H9 (cell line): ENCODE data around the gene LRRC45. TPM values are rescaled to one million over a fixed set of nuclear protein-coding genes. Genes with fewer than 3 reads are reported as not detected.

Source experiments
- DNase-seq: peaks from one replicate; pipeline ENCODE4 v3.0.0-alpha.2; 2017
- H2AFZ ChIP-seq: one replicate; pipeline ENCODE4 v1.6.1; 2013; ENCODE audit warnings: mild to moderate bottlenecking, low read length, control low read depth, moderate library complexity
- H2AK5ac ChIP-seq: 2 replicates; pipeline ENCODE4 v1.6.1; 2013; ENCODE audit warnings: low read length, control low read depth, mixed read lengths; ENCODE audit not compliant: insufficient read length
- H2BK120ac ChIP-seq: one replicate; pipeline ENCODE4 v1.6.1; 2013; ENCODE audit warnings: low read depth, mild to moderate bottlenecking, low read length, control low read depth, inconsistent platforms; ENCODE audit not compliant: poor library complexity, severe bottlenecking
- H2BK12ac ChIP-seq: 2 replicates; pipeline ENCODE4 v1.6.1; 2013; ENCODE audit warnings: low read length, control low read depth, mixed read lengths, low read depth; ENCODE audit not compliant: insufficient read length
- H2BK15ac ChIP-seq: 2 replicates; pipeline ENCODE4 v1.6.1; 2013; ENCODE audit warnings: low read depth, low read length, control low read depth
- H2BK20ac ChIP-seq: one replicate; pipeline ENCODE4 v1.6.1; 2013; ENCODE audit warnings: low read depth, mild to moderate bottlenecking, low read length, control low read depth, inconsistent platforms; ENCODE audit not compliant: poor library complexity, severe bottlenecking
- H2BK5ac ChIP-seq: 2 replicates; pipeline ENCODE4 v1.6.1; 2013; ENCODE audit warnings: low read length, control low read depth, mixed read lengths; ENCODE audit not compliant: insufficient read length
- H3K14ac ChIP-seq: 2 replicates; pipeline ENCODE4 v1.6.1; 2013; ENCODE audit warnings: low read length, control low read depth; ENCODE audit not compliant: insufficient read depth
- H3K18ac ChIP-seq: 2 replicates; pipeline ENCODE4 v1.6.1; 2013; ENCODE audit warnings: low read depth, mild to moderate bottlenecking, mixed read lengths, low read length, control low read depth; ENCODE audit not compliant: insufficient read length
- H3K23ac ChIP-seq: 2 replicates; pipeline ENCODE4 v1.6.1; 2013; ENCODE audit warnings: low read length, control low read depth, mixed read lengths, low read depth; ENCODE audit not compliant: insufficient read length
- H3K23me2 ChIP-seq: 2 replicates; pipeline ENCODE4 v1.6.1; 2013; ENCODE audit warnings: low read depth, mild to moderate bottlenecking, mixed read lengths, low read length, control low read depth; ENCODE audit not compliant: insufficient read length, poor library complexity, severe bottlenecking
- H3K27ac ChIP-seq: 2 replicates; pipeline ENCODE4 v1.5.1; 2013; ENCODE audit warnings: low read length, control low read depth, mixed read lengths, low read depth; ENCODE audit not compliant: insufficient read length
- H3K27me3 ChIP-seq: 2 replicates; pipeline ENCODE4 v1.6.1; 2013; ENCODE audit warnings: low read length, control low read depth, inconsistent platforms; ENCODE audit not compliant: insufficient read depth
- H3K4ac ChIP-seq: 2 replicates; pipeline ENCODE4 v1.6.1; 2013; ENCODE audit warnings: low read depth, mild to moderate bottlenecking, control low read depth, inconsistent platforms, low read length, moderate library complexity
- H3K4me1 ChIP-seq: 2 replicates; pipeline ENCODE4 v1.6.1; 2013; ENCODE audit warnings: low read length, control low read depth, inconsistent platforms; ENCODE audit not compliant: insufficient read depth
- H3K4me2 ChIP-seq: 2 replicates; pipeline ENCODE4 v1.6.1; 2013; ENCODE audit warnings: low read length, control low read depth, mixed read lengths; ENCODE audit not compliant: insufficient read length, insufficient read depth
- H3K56ac ChIP-seq: 2 replicates; pipeline ENCODE4 v1.6.1; 2013; ENCODE audit warnings: low read depth, mild to moderate bottlenecking, mixed read lengths, low read length, control low read depth; ENCODE audit not compliant: insufficient read length
- H3K79me1 ChIP-seq: 2 replicates; pipeline ENCODE4 v1.6.1; 2013; ENCODE audit warnings: low read depth, mild to moderate bottlenecking, moderate library complexity, low read length, control low read depth, inconsistent platforms; ENCODE audit not compliant: insufficient read depth, poor library complexity, severe bottlenecking
- H3K79me2 ChIP-seq: 2 replicates; pipeline ENCODE4 v1.6.1; 2013; ENCODE audit warnings: low read length, control low read depth, inconsistent platforms; ENCODE audit not compliant: insufficient read depth
- H3K9ac ChIP-seq: 2 replicates; pipeline ENCODE4 v1.6.1; 2013; ENCODE audit warnings: low read length, control low read depth, mixed read lengths; ENCODE audit not compliant: insufficient read length; ENCODE audit errors: extremely low read depth
- H3K9me3 ChIP-seq: one replicate; pipeline ENCODE4 v1.6.1; 2013; ENCODE audit warnings: low read depth, low read length, inconsistent platforms; ENCODE audit not compliant: control insufficient read depth
- H3T11ph ChIP-seq: one replicate; pipeline ENCODE4 v1.6.1; 2013; ENCODE audit warnings: mild to moderate bottlenecking, low read length, control low read depth, inconsistent platforms
- H4K20me1 ChIP-seq: one replicate; pipeline ENCODE4 v1.6.1; 2013; ENCODE audit not compliant: control insufficient read depth, insufficient read length, insufficient read depth
- H4K5ac ChIP-seq: 2 replicates; pipeline ENCODE4 v1.6.1; 2013; ENCODE audit warnings: low read depth, mild to moderate bottlenecking, mixed read lengths, low read length, control low read depth; ENCODE audit not compliant: insufficient read length
- H4K8ac ChIP-seq: replicated peaks from 2 replicates; pipeline ENCODE4 v1.6.1; 2013; ENCODE audit warnings: low read length, control low read depth, mixed read lengths, low read depth; ENCODE audit not compliant: insufficient read length
- H4K91ac ChIP-seq: 2 replicates; pipeline ENCODE4 v1.6.1; 2013; ENCODE audit warnings: low read depth, mild to moderate bottlenecking, moderate library complexity, mixed read lengths, low read length, control low read depth; ENCODE audit not compliant: insufficient read length
- H3K27ac Mint-ChIP-seq, 3 experiments: 2 replicates in 2 of 3; 3 replicates in 1 of 3; pipeline ENCODE4 v1.8.0; 2020 to 2021; ENCODE audit warnings: mixed read lengths in 3 of 3, mild to moderate bottlenecking in 1 of 3, moderate library complexity in 1 of 3
- H3K27me3 Mint-ChIP-seq: 2 replicates; pipeline ENCODE4 v1.8.0; 2021; ENCODE audit warnings: low read depth, mild to moderate bottlenecking, moderate library complexity, mixed read lengths
- H3K36me3 Mint-ChIP-seq, 3 experiments: 2 replicates in 2 of 3; 3 replicates in 1 of 3; pipeline ENCODE4 v1.8.0; 2020 to 2021; ENCODE audit warnings: low read depth in 3 of 3, mixed read lengths in 3 of 3; ENCODE audit not compliant: insufficient read depth in 1 of 3
- H3K4me1 Mint-ChIP-seq, 2 experiments: 2 replicates each; pipeline ENCODE4 v1.8.0; 2020; ENCODE audit warnings: mixed read lengths in 2 of 2
- H3K4me3 Mint-ChIP-seq, 2 experiments: 2 replicates in 1 of 2; 3 replicates in 1 of 2; pipeline ENCODE4 v1.8.0; 2020 to 2021; ENCODE audit warnings: mild to moderate bottlenecking in 2 of 2, mixed read lengths in 2 of 2, moderate library complexity in 1 of 2
- H3K9me3 Mint-ChIP-seq, 2 experiments: 2 replicates in 1 of 2; 3 replicates in 1 of 2; pipeline ENCODE4 v1.8.0; 2020; ENCODE audit warnings: mild to moderate bottlenecking in 2 of 2, mixed read lengths in 2 of 2, moderate library complexity in 1 of 2
- CTCF ChIP-seq: fragments of 200-600 bp; sonication (generic); conservative IDR thresholded peaks from 3 replicates; pipeline ENCODE4 v1.8.0; 2021; ENCODE audit warnings: antibody characterized with exemption, mild to moderate bottlenecking
- WGBS: extraction: QIAGEN DNeasy Blood & Tissue Kit; methylation state at CpG from one replicate; pipeline ENCODE4 v1.1.7; 2013; ENCODE audit warnings: missing lambda C conversion rate, low lambda C conversion rate, mixed read lengths; ENCODE audit not compliant: insufficient read length; ENCODE audit errors: extremely low coverage; 5-methylcytosine and 5-hydroxymethylcytosine counted together
- total RNA-seq: library from RNA; stranded (reverse); gene quantifications from 2 replicates; pipeline ENCODE4 v1.2.1, GENCODE V29; 2021

LRRC45 gene
- total RNA-seq, 1 experiment from 2014 or later: 28.7 TPM

DNA sequence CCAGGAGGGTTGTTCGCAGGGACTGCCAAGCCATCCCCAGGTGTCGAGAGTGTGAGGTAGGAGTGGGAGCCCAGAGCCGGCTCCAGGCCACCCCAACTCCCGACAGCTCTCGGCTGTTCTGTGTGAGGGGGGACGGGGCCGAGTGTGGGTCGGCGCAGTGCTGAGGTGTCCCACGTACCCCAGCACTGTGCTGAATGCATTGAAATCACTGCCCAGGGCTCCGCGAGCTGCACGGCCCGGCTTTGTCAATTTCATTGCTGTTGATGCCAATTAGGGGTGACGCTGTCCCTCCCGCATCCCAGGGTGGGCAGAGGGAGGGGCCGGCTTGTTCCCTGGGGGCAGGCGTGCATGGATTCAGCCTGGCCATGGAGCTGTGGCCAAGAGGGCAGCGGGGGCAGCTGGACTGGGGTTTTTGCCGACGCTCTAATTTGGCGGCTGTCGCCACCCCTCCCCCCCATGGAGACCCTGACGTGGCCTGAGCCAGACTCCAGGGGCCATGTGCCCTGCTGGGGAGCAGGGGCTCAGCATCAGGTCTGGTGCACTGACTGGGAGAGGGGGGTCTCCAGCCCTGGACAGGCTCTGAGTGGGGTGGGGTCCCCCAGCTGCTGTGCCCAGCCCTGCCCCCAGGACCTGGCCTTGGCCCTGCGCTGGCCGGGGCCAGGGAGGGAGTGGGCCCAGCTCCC, 14.7 kb upstream of the LRRC45 start:
- H3K79me2 ChIP-seq: no peaks in the 10 kb centered on the region
- no peak overlapping the region for H2BK5ac ChIP-seq
- no peak overlapping the region for H3K23ac ChIP-seq
- Mint-ChIP-seq H3K9me3 (no peaks in the 10 kb centered on the region), H3K27me3 (no peaks in the 10 kb centered on the region; the same call in 1 of the 2 replicates), H3K27ac (no peak overlapping the region), H3K4me3 (no peak overlapping the region), H3K4me1 (0 out of 4 replicates have a peak, but pooled peaks cover 0 to 2% of the 10 kb centered on the region in 2 experiments), H3K36me3 (no peaks in the 10 kb centered on the region)
- H2BK12ac ChIP-seq: no peak overlapping the region
- H3K14ac ChIP-seq: no peak overlapping the region
- H2AK5ac ChIP-seq: no peak overlapping the region
- H3K56ac ChIP-seq: no peak overlapping the region
- no peak overlapping the region for H3K9ac ChIP-seq
- H3K9me3 ChIP-seq: no peaks in the 10 kb centered on the region
- TF ChIP-seq CTCF: no peak
- H3K18ac ChIP-seq: no peak overlapping the region
- H2BK20ac ChIP-seq: no peak overlapping the region
- no peak overlapping the region for H3K4me2 ChIP-seq
- no peaks in the 10 kb centered on the region for H3K79me1 ChIP-seq
- no peak overlapping the region for H4K91ac ChIP-seq
- no peaks in the 10 kb centered on the region for H3K23me2 ChIP-seq
- no peaks in the 10 kb centered on the region for H3K4me1 ChIP-seq
- no peak overlapping the region for H2BK120ac ChIP-seq
- no peak overlapping the region for H2BK15ac ChIP-seq
- no peak overlapping the region for H2AFZ ChIP-seq
- H3K27ac ChIP-seq: no peak overlapping the region
- WGBS: no CpG with 5 or more reads among the region's 26 CpGs
- H4K5ac ChIP-seq: no peak overlapping the region
- DNase-seq: no peak
- no peak overlapping the region for H3K4ac ChIP-seq
- H3T11ph ChIP-seq: no peak overlapping the region
- H4K20me1 ChIP-seq: no peaks in the 10 kb centered on the region
- no peaks in the 10 kb centered on the region for H3K27me3 ChIP-seq
- H4K8ac ChIP-seq: no peak overlapping the region
